ENCODE data around the gene HSPA5.

GRCh38 chr9:125246261-125246667, 5.1 kb upstream of the HSPA5 start:
- TF ChIP-seq CTCF (IDR thresholded peaks at IDR 0.05) (no peak), CHD2 (IDR thresholded peaks at IDR 0.05; ENCODE audit: low read length, partially characterized antibody) (no peak), CEBPB (IDR thresholded peaks at IDR 0.05) (no peak), POLR2A (IDR thresholded peaks at IDR 0.05; ENCODE audit: low read length) (no peak), RFX5 (IDR thresholded peaks at IDR 0.05) (no peak), NFE2L2 (conservative IDR thresholded peaks at IDR 0.05; ENCODE audit: low read length) (no peak), EHMT2 (IDR thresholded peaks at IDR 0.05; ENCODE audit: low read depth) (no peak), HOXB13 (CRISPR knock-in tag; IDR thresholded peaks at IDR 0.05; ENCODE audit: low read depth) (no peak), KDM1A (IDR thresholded peaks at IDR 0.05; ENCODE audit: low read depth) (no peak), EP300 (IDR thresholded peaks at IDR 0.05) (no peak), MYC (IDR thresholded peaks at IDR 0.05; ENCODE audit: borderline replicate concordance, low read length) (no peak)

Data from A549 (cell line).